CD4-positive, alpha-beta T cell (primary cell): ENCODE results near the gene KCNAB2. TPM values are rescaled to one million over a fixed set of nuclear protein-coding genes. Genes with fewer than 3 reads are reported as not detected.

Experiments used
- ATAC-seq: fragments of 200-7000 bp; cut with Tn5 transposase; one replicate; pipeline ENCODE4 v1.10.0; 2022; ENCODE audit warnings: mild to moderate bottlenecking; ENCODE audit not compliant: poor library complexity
- CTCF ChIA-PET: fragments of 350-600 bp; sonication (Branson Sonifier 250); formaldehyde crosslinking; loops from one replicate; lab custom pipeline; 2021; ENCODE audit warnings: antibody characterized with exemption, inconsistent platforms; lab: Charles Lee
- POLR2A ChIA-PET: fragments of 350-600 bp; sonication (Branson Sonifier 250); formaldehyde crosslinking; loops from one replicate; lab custom pipeline; 2021; ENCODE audit warnings: antibody characterized with exemption, inconsistent platforms; lab: Charles Lee
- DNase-seq, 14 experiments: peaks; one replicate each; pipeline ENCODE4 v3.0.0-alpha.2; 2013 to 2020; ENCODE audit warnings: mixed read lengths in 2 of 14
- H3K27ac ChIP-seq, 2 donors: one replicate each; pipeline versions ENCODE4 v1.5.1 to v1.7.0; 2013; ENCODE audit warnings: low read length in 2 of 2, low read depth in 1 of 2, mild to moderate bottlenecking in 1 of 2
- H3K27me3 ChIP-seq, 2 experiments: 1 replicate in 1 of 2; 2 replicates in 1 of 2; pipeline versions ENCODE4 v1.6.1 to v1.7.0; 2013; ENCODE audit warnings: low read length in 2 of 2, control low read depth in 1 of 2, mild to moderate bottlenecking in 1 of 2, moderate library complexity in 1 of 2; ENCODE audit not compliant: insufficient read depth in 2 of 2, control insufficient read depth in 1 of 2
- H3K36me3 ChIP-seq: one replicate; pipeline ENCODE4 v1.6.1; 2013; ENCODE audit warnings: low read length, control low read depth; ENCODE audit not compliant: insufficient read depth
- H3K4me1 ChIP-seq: one replicate; pipeline ENCODE4 v1.6.1; 2013; ENCODE audit warnings: low read length, control low read depth; ENCODE audit not compliant: insufficient read depth
- H3K4me3 ChIP-seq: one replicate; pipeline ENCODE4 v1.5.1; 2013; ENCODE audit warnings: mild to moderate bottlenecking, low read length, moderate library complexity
- H3K9me3 ChIP-seq, 2 experiments: 1 replicate in 1 of 2; 2 replicates in 1 of 2; pipeline versions ENCODE4 v1.6.1 to v1.7.0; 2013; ENCODE audit warnings: low read length in 2 of 2, mild to moderate bottlenecking in 2 of 2, control low read depth in 1 of 2, moderate library complexity in 1 of 2; ENCODE audit not compliant: control insufficient read depth in 1 of 2, insufficient read depth in 1 of 2
- H3K27ac Mint-ChIP-seq: one replicate; pipeline ENCODE4 v1.8.0; 2020; ENCODE audit warnings: mixed read lengths
- H3K27me3 Mint-ChIP-seq: one replicate; pipeline ENCODE4 v1.8.0; 2021; ENCODE audit warnings: mixed read lengths
- H3K36me3 Mint-ChIP-seq: one replicate; pipeline ENCODE4 v1.8.0; 2021; ENCODE audit warnings: low read depth, mixed read lengths
- H3K4me1 Mint-ChIP-seq: one replicate; pipeline ENCODE4 v1.8.0; 2021; ENCODE audit warnings: low read depth, mixed read lengths
- H3K4me3 Mint-ChIP-seq: one replicate; pipeline ENCODE4 v1.8.0; 2020; ENCODE audit warnings: mild to moderate bottlenecking, mixed read lengths
- H3K9me3 Mint-ChIP-seq: one replicate; pipeline ENCODE4 v1.8.0; 2020; ENCODE audit warnings: mixed read lengths
- CTCF ChIP-seq: fragments of 200-600 bp; IDR thresholded peaks from one replicate; pipeline ENCODE4 v1.8.0; 2022; ENCODE audit warnings: antibody characterized with exemption, mild to moderate bottlenecking
- intact Hi-C, 2 experiments: fragments of 100-400 bp; cut with DNase I in 1 of 2; cut with micrococcal nuclease in 1 of 2; formaldehyde crosslinking; loops; one replicate each; pipeline versions ENCODE4 v1.15.1 to v1.9.0; 2023 to 2025; cut with DNase I, micrococcal nuclease
- total RNA-seq, 174 experiments: library from RNA in 2 of 174; stranded (reverse) in 2 of 174; gene quantifications; one replicate each; pipeline ENCODE4 v1.2.3 and lab custom pipeline; 2021 to 2026

Gene KCNAB2
- total RNA-seq, 2 experiments from 2014 or later: 147 to 155 TPM

GRCh38 chr1:6126521-6127067, 80.9 kb downstream of the KCNAB2 start:
- Histone ChIP-seq H3K36me3 (no peaks in the 10 kb centered on the region), H3K27me3 (no peaks in the 10 kb centered on the region), H3K4me1 (peaks cover 15% of the 10 kb centered on the region), H3K9me3 (peaks cover 0 to 1% of the 10 kb centered on the region in 2 experiments), H3K27ac (no peak overlapping the region), H3K4me3 (no peak overlapping the region)
- Mint-ChIP-seq H3K4me1 (peaks cover 5% of the 10 kb centered on the region), H3K9me3 (no peaks in the 10 kb centered on the region), H3K27ac (no peak overlapping the region), H3K27me3 (peaks cover 4% of the 10 kb centered on the region), H3K36me3 (no peaks in the 10 kb centered on the region), H3K4me3 (no peak overlapping the region)
- ATAC-seq (no peak), DNase-seq (peak in 1 of 14 experiments; percentile 13)
- intact Hi-C loops: no loop called here
- CTCF ChIA-PET: no interaction called here
- POLR2A ChIA-PET: no interaction called here
- TF ChIP-seq CTCF: no peak

- Histone ChIP-seq H3K4me1 (peaks cover 15% of the 10 kb centered on the region), H3K27ac (no peak overlapping the region), H3K27me3 (no peaks in the 10 kb centered on the region), H3K4me3 (no peak overlapping the region), H3K9me3 (peaks cover 0 to 5% of the 10 kb centered on the region in 2 experiments), H3K36me3 (no peaks in the 10 kb centered on the region)
- DNase-seq (peak; percentile 52 to 87 (median 70)), ATAC-seq (peak; percentile 96)
- Mint-ChIP-seq H3K27ac (no peak overlapping the region), H3K27me3 (peaks cover 4% of the 10 kb centered on the region), H3K4me3 (no peak overlapping the region), H3K4me1 (peaks cover 5% of the 10 kb centered on the region), H3K9me3 (no peaks in the 10 kb centered on the region), H3K36me3 (no peaks in the 10 kb centered on the region)
- POLR2A ChIA-PET: no interaction called here
- TF ChIP-seq CTCF: no peak
- CTCF ChIA-PET: no interaction called here
- intact Hi-C loops: no loop called here
Observed at GRCh38 chr1:6127587-6128163, 82.0 kb downstream of the KCNAB2 start.

GRCh38 chr1:6128276-6129081, 82.8 kb downstream of the KCNAB2 start:
- no peaks in the 10 kb centered on the region for H3K36me3 Mint-ChIP-seq
- no peaks in the 10 kb centered on the region for H3K27me3 ChIP-seq
- TF ChIP-seq CTCF: no peak
- H3K27ac ChIP-seq: no peak overlapping the region
- DNase-seq (no peak), ATAC-seq (no peak)
- ChIA-PET CTCF (no interaction called here), POLR2A (no interaction called here)
- no peak overlapping the region for H3K4me3 Mint-ChIP-seq
- peaks cover 15% of the 10 kb centered on the region for H3K4me1 ChIP-seq
- peaks cover 4% of the 10 kb centered on the region for H3K27me3 Mint-ChIP-seq
- intact Hi-C loops: no loop called here
- peaks cover 5% of the 10 kb centered on the region for H3K4me1 Mint-ChIP-seq
- H3K27ac Mint-ChIP-seq: no peak overlapping the region
- H3K36me3 ChIP-seq: no peaks in the 10 kb centered on the region
- no peaks in the 10 kb centered on the region for H3K9me3 Mint-ChIP-seq
- H3K9me3 ChIP-seq: peaks cover 0 to 8% of the 10 kb centered on the region in 2 experiments
- H3K4me3 ChIP-seq: no peak overlapping the region
